Eye (tissue), 1 donor: ENCODE measurements around the gene PCDH18.
"Not testable (repeated sequence)": the region's sequence is repeated elsewhere in the genome, so short reads cannot be mapped to it uniquely, and the experiment has no call there.

Experiments used
- DNase-seq: peaks from one replicate; pipeline ENCODE4 v3.0.0-alpha.2; 2015

The PCDH18 gene

GRCh38 chr4:137530176-137530575 is 2.1 kb downstream of the PCDH18 start:
- no peak for DNase-seq

GRCh38 chr4:137529432-137529831 is 2.9 kb downstream of the PCDH18 start:
- peak; percentile 35 for DNase-seq

- DNase-seq = peak; percentile 36
Measured at GRCh38 chr4:137528673-137529072, 3.6 kb downstream of the PCDH18 start.

- peak; percentile 22 for DNase-seq
Measured at GRCh38 chr4:137526681-137527080, 5.6 kb downstream of the PCDH18 start.

- DNase-seq = peak; percentile 57
Measured at GRCh38 chr4:137524725-137525369, 7.4 kb downstream of the PCDH18 start.

GRCh38 chr4:137523329-137523728 is 9.0 kb downstream of the PCDH18 start:
- DNase-seq = no peak

DNA sequence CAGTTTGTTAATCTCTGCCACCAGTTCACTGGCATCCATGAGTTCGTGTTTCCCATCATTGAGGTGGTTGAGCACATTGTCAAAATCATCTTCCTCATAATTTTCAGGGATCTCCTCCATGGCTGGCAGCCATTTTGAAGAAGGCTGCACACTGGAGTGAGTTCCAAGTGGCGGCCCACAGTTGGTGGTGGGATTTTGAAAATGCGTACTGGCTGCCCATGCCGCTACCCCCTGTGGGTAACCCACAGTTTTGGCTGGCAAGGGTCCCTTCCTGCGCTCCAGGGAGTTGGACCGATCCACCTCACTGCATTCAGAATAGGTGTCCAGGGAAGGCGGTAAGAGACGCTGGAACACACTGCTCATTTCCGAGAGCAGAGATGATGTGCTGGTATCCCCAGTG is 11.2 kb downstream of the PCDH18 start:
- no peak for DNase-seq

DNA sequence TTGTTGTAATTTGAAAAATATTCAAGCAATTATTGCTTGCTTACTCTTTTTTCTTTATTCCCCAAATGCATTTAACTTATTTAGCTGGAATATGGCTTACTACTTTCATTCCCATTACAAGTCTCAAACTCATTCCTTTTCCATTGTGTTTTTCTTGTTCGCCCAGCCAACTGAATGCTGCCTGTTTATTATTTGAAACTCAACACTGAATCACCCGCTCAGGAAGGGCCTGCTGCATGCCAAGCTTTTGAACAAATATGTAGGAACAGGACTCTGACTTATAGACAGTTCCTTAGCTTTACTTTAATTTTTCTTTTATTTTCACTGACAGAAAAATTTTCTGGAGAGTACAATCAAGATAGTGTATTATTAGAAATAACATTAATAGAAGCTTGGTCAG is 12.9 kb downstream of the PCDH18 start:
- DNase-seq = peak; percentile 24

DNA sequence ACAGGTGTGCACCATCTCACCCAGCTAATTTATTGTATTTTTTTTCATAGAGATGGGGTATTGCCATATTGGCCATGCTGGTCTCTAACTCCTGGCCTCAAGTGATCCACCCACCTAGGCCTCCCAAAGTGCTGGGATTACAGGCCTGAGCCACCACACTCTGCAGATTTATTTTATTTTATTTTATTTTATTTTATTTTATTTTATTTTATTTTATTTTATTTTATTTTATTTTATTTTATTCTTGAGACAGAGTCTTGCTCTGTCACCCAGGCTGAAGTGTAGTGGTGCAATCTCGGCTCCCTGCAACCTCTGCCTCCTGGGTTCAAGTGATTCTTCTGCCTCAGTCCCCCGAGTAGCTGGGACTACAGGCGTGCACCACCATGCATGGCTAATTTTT is 15.0 kb downstream of the PCDH18 start:
- DNase-seq = not testable (repeated sequence)

GRCh38 chr4:137514406-137515111 is 17.7 kb downstream of the PCDH18 start:
- no peak for DNase-seq

DNA sequence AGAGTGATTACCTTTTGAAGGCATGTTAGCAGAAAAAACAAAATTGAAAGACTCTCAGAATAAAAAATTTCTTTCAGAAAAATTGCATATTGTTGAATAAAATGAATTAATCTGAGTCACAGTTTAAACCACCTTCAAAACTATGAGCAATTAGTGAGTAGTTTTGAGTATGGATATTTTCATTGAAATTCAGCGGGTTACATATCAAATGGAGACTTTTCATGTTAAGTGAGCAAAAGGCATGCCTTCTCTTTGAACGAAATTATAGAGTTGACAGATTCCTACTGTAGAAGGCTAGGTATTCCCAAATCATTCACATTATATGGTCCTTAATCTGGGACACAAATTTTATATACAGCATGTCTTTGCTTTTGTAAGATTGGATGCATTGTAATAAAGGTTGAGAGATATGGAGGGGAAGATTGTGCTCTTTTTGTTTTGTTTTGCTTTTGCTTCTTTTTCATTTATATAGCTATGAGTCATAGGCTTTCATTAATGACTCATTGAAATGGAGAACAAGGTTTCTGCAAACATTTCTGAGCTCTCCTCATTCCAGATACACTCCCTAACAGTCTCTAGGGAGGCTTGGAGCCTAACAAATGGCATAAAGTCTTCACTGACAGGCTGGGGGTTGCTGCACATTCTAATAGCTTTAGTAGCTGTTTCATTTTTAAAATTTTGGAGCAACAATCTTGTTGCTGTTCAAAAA is 21.6 kb downstream of the PCDH18 start:
- no peak for DNase-seq

DNA sequence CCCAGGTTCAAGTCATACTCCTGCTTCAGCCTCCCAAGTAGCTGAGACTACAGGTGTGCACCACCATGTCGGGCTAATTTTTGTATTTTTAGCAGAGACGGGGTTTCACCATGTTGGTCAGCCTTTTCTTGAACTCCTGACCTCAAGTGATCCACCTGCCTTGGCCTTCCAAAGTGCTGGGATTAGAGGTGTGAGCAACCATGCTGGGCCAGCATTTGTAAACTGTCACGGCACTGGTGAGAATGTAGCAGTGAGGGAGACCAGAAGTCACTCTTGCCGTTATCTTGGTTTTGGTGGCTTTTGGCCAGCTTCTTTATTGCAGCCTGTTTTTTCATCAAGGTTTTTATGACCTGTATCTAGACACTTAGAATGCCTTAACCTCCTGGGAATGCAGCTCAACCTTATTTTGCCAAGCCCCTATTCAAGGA is 22.4 kb downstream of the PCDH18 start:
- no peak for DNase-seq

- DNase-seq = no peak
Measured at GRCh38 chr4:137502339-137503129, 29.8 kb downstream of the PCDH18 start.

DNA sequence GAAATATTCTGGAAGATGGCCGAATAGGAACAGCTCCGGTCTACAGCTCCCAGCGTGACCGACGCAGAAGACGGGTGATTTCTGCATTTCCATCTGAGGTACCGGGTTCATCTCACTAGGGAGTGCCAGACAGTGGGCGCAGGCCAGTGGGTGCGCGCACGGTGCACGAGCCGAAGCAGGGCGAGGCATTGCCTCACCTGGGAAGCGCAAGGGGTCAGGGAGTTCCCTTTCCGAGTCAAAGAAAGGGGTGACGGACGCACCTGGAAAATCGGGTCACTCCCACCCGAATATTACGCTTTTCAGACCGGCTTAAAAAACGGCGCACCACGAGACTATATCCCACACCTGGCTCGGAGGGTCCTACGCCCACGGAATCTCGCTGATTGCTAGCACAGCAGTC is 36.0 kb downstream of the PCDH18 start:
- not testable (repeated sequence) for DNase-seq

- DNase-seq = no peak
Measured at GRCh38 chr4:137495578-137495977, 36.7 kb downstream of the PCDH18 start.

DNA sequence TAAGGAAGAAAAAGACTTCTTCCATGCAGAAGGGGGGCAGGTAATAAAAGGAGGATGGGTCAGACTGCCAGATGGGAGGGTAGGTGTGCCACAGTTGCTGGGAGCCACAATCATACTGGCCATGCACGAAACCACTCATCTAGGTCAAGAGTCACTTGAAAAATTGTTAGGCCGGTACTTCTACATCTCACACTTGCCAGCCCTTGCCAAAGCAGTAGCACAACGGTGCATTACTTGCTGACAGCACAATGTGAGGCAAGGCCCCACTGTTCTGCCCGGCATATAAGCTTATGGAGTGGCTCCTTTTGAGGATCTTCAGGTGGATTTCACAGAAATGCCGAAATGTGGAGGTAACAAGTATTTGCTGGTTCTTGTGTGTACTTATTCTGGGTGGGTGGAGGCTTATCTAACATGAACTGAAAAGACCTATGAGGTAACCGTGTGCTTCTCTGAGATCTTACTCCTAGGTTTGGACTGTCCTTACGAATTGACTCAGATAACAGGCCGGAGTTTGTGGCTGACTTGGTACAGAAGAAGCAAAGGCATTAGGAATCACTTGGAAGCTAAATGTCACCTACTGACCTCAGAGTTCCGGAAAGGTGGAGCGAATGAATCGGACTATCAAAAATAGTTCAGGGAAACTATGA is 48.9 kb downstream of the PCDH18 start:
- DNase-seq = not testable (repeated sequence)

GRCh38 chr4:137479657-137480056 is 52.6 kb downstream of the PCDH18 start:
- DNase-seq = not testable (repeated sequence)

DNA sequence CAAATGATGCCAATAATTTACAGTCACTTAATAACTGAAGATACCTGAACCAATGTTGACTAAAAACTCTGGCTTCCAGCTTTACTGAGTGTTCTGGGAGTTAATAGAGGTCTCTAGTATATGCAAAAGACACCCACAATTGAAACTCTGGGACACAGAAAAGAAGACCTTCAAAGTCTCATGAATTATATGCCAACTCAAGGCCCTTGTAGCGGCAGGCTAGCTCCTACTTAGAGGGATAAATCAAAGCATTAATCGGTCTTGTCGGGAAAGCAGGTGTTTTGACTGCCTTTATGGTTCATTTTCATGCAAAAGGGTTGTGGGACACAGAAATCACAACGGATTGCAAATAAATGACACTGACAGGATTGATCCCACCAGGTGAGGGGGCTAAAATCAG is 55.9 kb downstream of the PCDH18 start:
- DNase-seq = no peak

DNA sequence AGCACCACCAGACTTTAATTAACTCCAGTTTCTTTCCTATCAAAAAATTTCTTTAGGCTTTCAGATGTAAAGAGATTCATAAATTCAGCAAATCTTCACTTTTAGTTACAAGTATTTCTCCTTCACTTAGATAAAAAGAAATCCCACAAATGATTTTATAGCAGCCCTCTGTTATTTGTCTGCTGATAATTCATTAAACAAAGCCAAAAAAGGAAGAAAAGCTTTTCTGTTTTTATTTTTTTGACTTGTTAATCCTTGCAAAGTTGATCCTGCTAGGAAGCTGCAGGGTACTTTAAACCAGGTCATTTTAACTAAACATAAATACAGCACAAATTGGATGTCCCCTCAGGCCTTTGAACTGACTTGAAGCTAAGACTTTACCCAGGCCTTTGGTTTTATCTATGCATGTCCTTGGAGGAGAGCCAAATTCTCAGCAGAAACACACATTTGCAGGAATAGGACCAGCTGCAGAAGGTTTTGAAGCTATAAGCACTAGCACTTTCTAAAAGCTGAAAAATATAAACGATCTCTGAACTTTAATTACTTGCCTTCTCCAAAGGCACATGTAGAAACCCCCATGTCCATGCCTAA is 57.5 kb downstream of the PCDH18 start:
- peak; percentile 63 for DNase-seq

- DNase-seq = no peak
Measured at GRCh38 chr4:137471895-137472294, 60.4 kb downstream of the PCDH18 start.

DNA sequence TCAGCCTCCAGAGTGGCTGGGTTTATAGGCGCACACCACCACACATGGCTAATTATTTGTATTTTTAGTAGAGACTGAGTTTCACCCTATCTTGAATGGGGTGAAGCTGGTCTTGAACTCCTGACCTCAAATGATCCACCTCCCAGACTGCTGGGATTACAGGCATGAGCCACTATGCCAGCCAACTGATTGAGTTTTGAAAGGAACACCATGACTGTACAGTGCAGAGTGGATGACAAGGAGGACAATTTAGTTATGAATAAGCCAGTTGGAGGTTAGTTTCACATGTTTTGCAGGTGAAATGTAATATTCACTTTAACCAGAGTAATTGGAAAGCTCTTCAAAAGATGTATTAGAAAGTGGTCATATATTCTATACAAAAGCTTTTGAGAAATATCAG is 60.8 kb downstream of the PCDH18 start:
- DNase-seq = no peak

GRCh38 chr4:137470806-137471205 is 61.5 kb downstream of the PCDH18 start:
- no peak for DNase-seq
